ENCODE data around the gene PHF13. TPM values are rescaled to one million over a fixed set of nuclear protein-coding genes. Genes with fewer than 3 reads are reported as not detected.

The PHF13 gene
- total and polyA plus RNA-seq, 9 of the 15 experiments (the other 6 are each of a cell fraction or from before 2014, with no cell fraction given): 1.8 to 36.1 (median 11.7) TPM

- TF ChIP-seq ZBTB40 (IDR thresholded peaks at IDR 0.05): peak; percentile 42
- TF ChIP-seq ZBTB40 (CRISPR knock-in tag; IDR thresholded peaks at IDR 0.05): no peak
- no peak for TF ChIP-seq PKNOX1 (IDR thresholded peaks at IDR 0.05)
- TF ChIP-seq TEAD1 (CRISPR knock-in tag; IDR thresholded peaks at IDR 0.05): peak in 1 of 2 experiments; percentile 57; a peak in 1 of 4 replicates
- TF ChIP-seq NUFIP1 (IDR thresholded peaks at IDR 0.05; ENCODE audit: partially characterized antibody): no peak
- TF ChIP-seq CC2D1A (IDR thresholded peaks at IDR 0.05): 0 out of 2 replicates have a peak, but pooled peaks have one; percentile 11
- TF ChIP-seq TOE1 (IDR thresholded peaks at IDR 0.05; ENCODE audit: borderline replicate concordance): 0 out of 2 replicates have a peak, but pooled peaks have one; percentile 7
- no peak for TF ChIP-seq TOE1 (CRISPR knock-in tag; IDR thresholded peaks at IDR 0.05; ENCODE audit: borderline replicate concordance, low read depth)
- TF ChIP-seq TFAP4 (CRISPR knock-in tag; IDR thresholded peaks at IDR 0.05; ENCODE audit: borderline replicate concordance): peak; percentile 83
- 0 out of 2 replicates have a peak, but pooled peaks have one; percentile 7 for TF ChIP-seq BHLHE40 (IDR thresholded peaks at IDR 0.05; ENCODE audit: low read length)
- 0 out of 2 replicates have a peak, but pooled peaks have one; percentile 19 for TF ChIP-seq SMARCA4 (IDR thresholded peaks at IDR 0.05)
- no peak for TF ChIP-seq RFX1 (IDR thresholded peaks at IDR 0.05)
- peak in 1 of 2 experiments; percentile 25; a peak in 1 of 3 replicates for TF ChIP-seq CBX3 (IDR thresholded peaks at IDR 0.05; ENCODE audit: borderline replicate concordance in 1 of 2, low read length in 2 of 2)
These were observed 730 bp upstream of the PHF13 start (continued) for GRCh38 chr1:6612641-6613360.

All from K562 (cell line).